Activated B cell treated with CpG ODN at 0.5 μM for 24 hours (primary cell): Measurements from ENCODE around the gene SCAMP1. TPM values are rescaled to one million over a fixed set of nuclear protein-coding genes. Genes with fewer than 3 reads are reported as not detected.
A peak's percentile ranks its signal among the peaks of the same experiment; 100 is the strongest.

Source experiments
- ATAC-seq: fragments of 200-7000 bp; cut with Tn5 transposase; one replicate; pipeline ENCODE4 v1.10.0; 2021; ENCODE audit warnings: low read depth, mild to moderate bottlenecking, moderate library complexity
- CTCF ChIA-PET: fragments of 350-600 bp; sonication (Branson Sonifier 250); formaldehyde crosslinking; loops from one replicate; lab custom pipeline; 2021; ENCODE audit warnings: antibody characterized with exemption; lab: Charles Lee
- POLR2A ChIA-PET: fragments of 350-600 bp; sonication (Branson Sonifier 250); formaldehyde crosslinking; loops from one replicate; lab custom pipeline; 2021; ENCODE audit warnings: antibody characterized with exemption; lab: Charles Lee
- DNase-seq: peaks from one replicate; pipeline ENCODE4 v3.0.0; 2022
- H3K27ac Mint-ChIP-seq: one replicate; pipeline ENCODE4 v1.8.0; 2020; ENCODE audit warnings: mixed read lengths
- H3K27me3 Mint-ChIP-seq: one replicate; pipeline ENCODE4 v1.8.0; 2021; ENCODE audit warnings: mixed read lengths
- H3K36me3 Mint-ChIP-seq: one replicate; pipeline ENCODE4 v1.8.0; 2021; ENCODE audit warnings: low read depth, mixed read lengths
- H3K4me1 Mint-ChIP-seq: one replicate; pipeline ENCODE4 v1.8.0; 2021; ENCODE audit warnings: mixed read lengths
- H3K4me3 Mint-ChIP-seq: one replicate; pipeline ENCODE4 v1.8.0; 2020; ENCODE audit warnings: mild to moderate bottlenecking, mixed read lengths
- H3K9me3 Mint-ChIP-seq: one replicate; pipeline ENCODE4 v1.8.0; 2020; ENCODE audit warnings: mixed read lengths
- intact Hi-C: fragments of 100-400 bp; cut with micrococcal nuclease; formaldehyde crosslinking; loops from one replicate; pipeline ENCODE4 v1.15.1; 2024
- total RNA-seq: library from RNA; stranded (reverse); gene quantifications from 2 replicates; pipeline ENCODE4 v1.2.3, GENCODE V29; 2022
- TF ChIP-seq, protein P1 (sequence below): fragments of 200-600 bp; IDR thresholded peaks from one replicate; pipeline ENCODE4 v1.8.0; 2022; ENCODE audit warnings: antibody characterized with exemption, mild to moderate bottlenecking

Gene SCAMP1
- total RNA-seq, 1 donor from 2014 or later = 9.6 TPM

DNA sequence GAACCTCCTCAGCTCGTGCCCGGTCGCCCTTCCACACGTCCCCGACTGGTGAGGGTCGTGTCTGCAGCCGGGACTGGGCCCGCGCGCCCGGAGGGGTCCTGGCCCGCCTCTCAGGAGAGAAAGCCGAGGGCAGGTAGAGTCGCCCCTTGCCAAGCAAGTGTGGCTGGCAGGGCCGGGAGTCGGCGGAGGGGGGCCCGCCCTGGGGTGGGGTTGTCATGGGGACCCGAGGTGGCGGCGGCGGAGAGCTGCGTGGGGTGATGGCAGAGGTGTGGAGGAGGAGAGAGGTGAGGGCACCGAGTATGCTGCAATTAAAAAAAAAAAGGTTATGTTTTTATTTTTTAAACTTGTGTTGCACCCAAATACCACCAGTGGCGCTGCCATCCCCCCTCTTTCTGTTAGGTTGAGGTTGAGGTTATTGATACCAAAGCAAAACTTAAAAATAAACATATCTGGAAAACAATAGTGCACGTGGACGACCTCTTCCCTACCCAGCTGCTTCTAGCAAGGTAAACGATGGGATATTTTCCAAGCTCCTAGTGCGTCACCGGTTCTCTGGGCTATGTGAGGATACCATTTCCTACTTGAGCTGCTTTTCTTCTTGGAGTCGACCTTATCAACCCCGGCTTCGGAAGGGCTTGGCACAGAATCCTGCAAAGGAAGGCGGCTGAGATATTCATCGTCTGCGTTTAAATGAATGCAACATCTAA lies 660 bp downstream of the SCAMP1 start:
- peaks cover 33% of the 10 kb centered on the region for H3K4me1 Mint-ChIP-seq
- peaks cover 5% of the 10 kb centered on the region for H3K36me3 Mint-ChIP-seq
- ChIA-PET CTCF (interaction anchor here (0.7 to 2.0 kb wide), 6 partner anchors 60 to 624 kb away, joined by 3 to 27 read pairs (median 4); partner anchors contain the start of gene AP3B1), POLR2A (interaction anchor here (0.6 to 5.5 kb wide), 12 partner anchors 11 to 1620 kb away, joined by 3 to 167 read pairs (median 4); partner anchors contain the start of genes AGGF1, AP3B1 and ARSB)
- H3K4me3 Mint-ChIP-seq = peak overlapping the region; percentile 95
- ATAC-seq = peak; percentile 30
- peak; percentile 55 for DNase-seq
- H3K27ac Mint-ChIP-seq = peak overlapping the region; percentile 92
- TF ChIP-seq, protein P1, sequence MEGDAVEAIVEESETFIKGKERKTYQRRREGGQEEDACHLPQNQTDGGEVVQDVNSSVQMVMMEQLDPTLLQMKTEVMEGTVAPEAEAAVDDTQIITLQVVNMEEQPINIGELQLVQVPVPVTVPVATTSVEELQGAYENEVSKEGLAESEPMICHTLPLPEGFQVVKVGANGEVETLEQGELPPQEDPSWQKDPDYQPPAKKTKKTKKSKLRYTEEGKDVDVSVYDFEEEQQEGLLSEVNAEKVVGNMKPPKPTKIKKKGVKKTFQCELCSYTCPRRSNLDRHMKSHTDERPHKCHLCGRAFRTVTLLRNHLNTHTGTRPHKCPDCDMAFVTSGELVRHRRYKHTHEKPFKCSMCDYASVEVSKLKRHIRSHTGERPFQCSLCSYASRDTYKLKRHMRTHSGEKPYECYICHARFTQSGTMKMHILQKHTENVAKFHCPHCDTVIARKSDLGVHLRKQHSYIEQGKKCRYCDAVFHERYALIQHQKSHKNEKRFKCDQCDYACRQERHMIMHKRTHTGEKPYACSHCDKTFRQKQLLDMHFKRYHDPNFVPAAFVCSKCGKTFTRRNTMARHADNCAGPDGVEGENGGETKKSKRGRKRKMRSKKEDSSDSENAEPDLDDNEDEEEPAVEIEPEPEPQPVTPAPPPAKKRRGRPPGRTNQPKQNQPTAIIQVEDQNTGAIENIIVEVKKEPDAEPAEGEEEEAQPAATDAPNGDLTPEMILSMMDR = no peak
- intact Hi-C loops = loop anchor here (1.0 to 5.0 kb wide), 10 partner anchors 67 to 1153 kb away; partner anchors contain the start of genes AP3B1, HOMER1, TBCA and WDR41
- H3K9me3 Mint-ChIP-seq = no peaks in the 10 kb centered on the region
- H3K27me3 Mint-ChIP-seq = no peaks in the 10 kb centered on the region

DNA sequence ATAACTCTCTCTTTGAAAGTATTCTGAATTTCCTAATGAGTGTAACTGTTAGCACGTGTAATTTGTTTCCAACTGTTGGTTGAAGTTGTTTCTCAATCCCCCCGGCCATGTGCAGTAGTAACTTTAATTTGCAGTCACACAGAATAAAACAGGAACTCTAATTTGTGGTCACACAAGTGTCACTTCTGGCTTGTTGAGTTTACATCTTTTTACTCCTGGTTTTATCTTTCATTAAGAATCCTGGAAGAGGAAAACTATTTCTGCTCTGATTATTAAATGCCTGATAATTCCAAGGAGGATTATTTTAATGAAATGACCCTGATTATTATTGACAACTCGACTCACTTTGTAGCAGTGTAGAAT lies 1.2 kb downstream of the SCAMP1 start:
- POLR2A ChIA-PET = interaction anchor here (0.6 to 5.5 kb wide), 4 partner anchors 11 to 620 kb away, joined by 3 to 167 read pairs (median 4); partner anchors contain the start of gene AP3B1
- H3K36me3 Mint-ChIP-seq = peaks cover 5% of the 10 kb centered on the region
- peaks cover 33% of the 10 kb centered on the region for H3K4me1 Mint-ChIP-seq
- TF ChIP-seq, protein P1 = no peak
- DNase-seq (no peak), ATAC-seq (no peak)
- CTCF ChIA-PET = interaction anchor here (0.7 kb wide), 1 partner anchor 72 kb away, joined by 3 read pairs; no protein-coding TSS in a partner anchor
- no peaks in the 10 kb centered on the region for H3K27me3 Mint-ChIP-seq
- H3K27ac Mint-ChIP-seq = peak overlapping the region; percentile 92
- H3K4me3 Mint-ChIP-seq = peak overlapping the region; percentile 95
- intact Hi-C loops = loop anchor here (1.0 to 5.0 kb wide), 5 partner anchors 121 to 874 kb away; partner anchors contain the start of gene WDR41
- no peaks in the 10 kb centered on the region for H3K9me3 Mint-ChIP-seq

DNA sequence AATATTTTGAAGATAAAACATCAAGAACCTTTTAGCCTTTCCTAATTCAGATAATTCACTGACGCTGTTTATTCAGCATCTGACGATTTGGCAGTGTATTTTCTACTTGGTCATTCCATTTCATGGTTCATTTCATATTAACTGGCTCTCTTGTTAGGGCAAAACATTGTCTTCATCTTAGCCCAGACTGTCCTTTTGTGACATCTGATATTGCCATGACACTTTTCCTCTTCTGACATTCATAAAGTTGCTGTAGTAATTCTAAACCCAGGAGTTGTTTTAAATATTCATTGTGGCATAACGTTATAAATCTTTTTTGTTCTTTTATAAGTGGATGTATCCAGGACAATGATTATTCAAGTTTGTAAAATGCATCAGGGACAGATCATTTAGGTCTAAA lies 1.8 kb downstream of the SCAMP1 start:
- H3K27ac Mint-ChIP-seq = no peak overlapping the region
- H3K9me3 Mint-ChIP-seq = no peaks in the 10 kb centered on the region
- TF ChIP-seq, protein P1 = no peak
- H3K36me3 Mint-ChIP-seq = peaks cover 5% of the 10 kb centered on the region
- ChIA-PET POLR2A (no interaction called here), CTCF (no interaction called here)
- no peaks in the 10 kb centered on the region for H3K27me3 Mint-ChIP-seq
- ATAC-seq (no peak), DNase-seq (no peak)
- intact Hi-C loops = loop anchor here (5.0 kb wide), 2 partner anchors 120 to 510 kb away; no protein-coding TSS in a partner anchor
- H3K4me1 Mint-ChIP-seq = peaks cover 33% of the 10 kb centered on the region
- H3K4me3 Mint-ChIP-seq = peak overlapping the region; percentile 95

DNA sequence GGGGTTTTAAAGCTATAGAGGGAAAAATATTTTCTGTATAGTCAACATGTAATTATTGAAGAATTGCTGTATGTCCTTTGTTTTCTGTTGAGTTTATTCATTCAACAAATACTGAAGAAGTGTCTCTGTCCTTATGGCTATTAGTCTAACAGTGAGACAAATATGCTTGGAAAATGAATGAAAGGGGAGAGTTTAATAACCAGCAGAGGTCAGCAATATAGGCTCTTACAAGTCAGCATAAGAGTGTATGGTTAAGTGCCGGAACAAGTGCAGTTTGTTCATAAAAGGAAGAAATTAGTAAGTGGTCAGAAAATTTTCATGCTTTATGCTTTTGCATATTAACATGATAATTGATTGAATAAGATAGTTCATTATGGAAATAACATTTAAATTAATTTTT lies 3.6 kb downstream of the SCAMP1 start:
- ATAC-seq (no peak), DNase-seq (no peak)
- H3K27ac Mint-ChIP-seq = no peak overlapping the region
- TF ChIP-seq, protein P1 = no peak
- ChIA-PET CTCF (no interaction called here), POLR2A (no interaction called here)
- H3K36me3 Mint-ChIP-seq = peaks cover 5% of the 10 kb centered on the region
- no peaks in the 10 kb centered on the region for H3K9me3 Mint-ChIP-seq
- intact Hi-C loops = loop anchor here (5.0 kb wide), 2 partner anchors 118 to 512 kb away; no protein-coding TSS in a partner anchor
- H3K4me1 Mint-ChIP-seq = peaks cover 37% of the 10 kb centered on the region
- no peaks in the 10 kb centered on the region for H3K27me3 Mint-ChIP-seq
- H3K4me3 Mint-ChIP-seq = no peak overlapping the region
